ENCODE measurements around the gene KLF7.

Gene KLF7

DNA sequence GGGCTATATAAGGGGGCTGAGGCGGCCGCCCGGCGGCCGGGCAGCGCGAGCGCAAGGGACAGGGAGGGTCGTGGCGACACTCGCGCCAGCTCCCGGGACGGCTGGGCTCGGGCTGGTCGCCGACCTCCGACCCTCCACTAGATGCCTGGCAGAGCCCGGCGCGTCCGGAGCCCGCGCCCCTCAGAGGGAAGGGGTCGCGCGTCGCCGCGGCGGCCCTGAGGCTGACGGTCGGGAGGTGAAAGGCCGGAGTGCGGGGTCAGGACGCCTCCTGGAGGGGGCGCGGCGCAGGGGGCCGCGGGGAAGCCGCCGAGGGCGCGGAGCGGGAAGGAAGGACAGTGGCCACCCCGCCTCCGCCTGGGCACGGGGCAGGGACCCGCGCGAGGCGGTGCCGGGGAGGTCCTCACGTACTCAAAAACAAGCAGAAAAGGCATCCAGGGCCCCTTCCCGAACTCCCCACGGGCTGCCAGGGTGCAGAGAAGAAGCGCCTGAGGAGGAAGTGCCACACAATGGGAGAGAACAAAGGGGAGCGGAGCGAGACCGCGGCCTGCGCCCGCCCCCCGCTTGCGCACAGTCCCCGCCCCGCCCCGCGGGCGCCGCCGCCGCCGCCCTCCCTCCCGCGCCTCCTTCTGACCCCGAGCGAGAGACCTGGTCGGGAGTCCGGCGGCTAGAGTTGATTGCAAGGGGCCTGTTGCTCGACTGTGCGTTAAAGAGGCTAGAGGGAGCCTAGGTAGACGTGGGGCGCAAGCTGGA is 776 bp upstream of the KLF7 start:
- no peak for DNase-seq

DNA sequence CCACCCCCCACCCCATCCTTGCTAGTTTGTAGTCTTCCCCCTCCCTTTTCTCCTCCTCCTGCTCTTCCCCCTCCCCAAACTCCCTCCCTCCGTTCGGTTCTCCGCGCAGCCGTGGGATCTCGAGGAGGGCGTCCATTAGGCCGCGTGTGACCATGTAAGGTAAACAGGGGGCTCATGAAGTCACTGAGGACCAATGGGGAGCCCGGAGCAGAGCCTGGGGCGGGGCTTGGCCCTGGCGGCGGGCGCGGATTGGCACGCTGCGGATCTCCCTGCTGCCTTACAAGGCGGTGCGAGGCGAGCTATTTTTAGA is 246 bp upstream of the KLF7 start:
- peak; percentile 85 for DNase-seq

DNA sequence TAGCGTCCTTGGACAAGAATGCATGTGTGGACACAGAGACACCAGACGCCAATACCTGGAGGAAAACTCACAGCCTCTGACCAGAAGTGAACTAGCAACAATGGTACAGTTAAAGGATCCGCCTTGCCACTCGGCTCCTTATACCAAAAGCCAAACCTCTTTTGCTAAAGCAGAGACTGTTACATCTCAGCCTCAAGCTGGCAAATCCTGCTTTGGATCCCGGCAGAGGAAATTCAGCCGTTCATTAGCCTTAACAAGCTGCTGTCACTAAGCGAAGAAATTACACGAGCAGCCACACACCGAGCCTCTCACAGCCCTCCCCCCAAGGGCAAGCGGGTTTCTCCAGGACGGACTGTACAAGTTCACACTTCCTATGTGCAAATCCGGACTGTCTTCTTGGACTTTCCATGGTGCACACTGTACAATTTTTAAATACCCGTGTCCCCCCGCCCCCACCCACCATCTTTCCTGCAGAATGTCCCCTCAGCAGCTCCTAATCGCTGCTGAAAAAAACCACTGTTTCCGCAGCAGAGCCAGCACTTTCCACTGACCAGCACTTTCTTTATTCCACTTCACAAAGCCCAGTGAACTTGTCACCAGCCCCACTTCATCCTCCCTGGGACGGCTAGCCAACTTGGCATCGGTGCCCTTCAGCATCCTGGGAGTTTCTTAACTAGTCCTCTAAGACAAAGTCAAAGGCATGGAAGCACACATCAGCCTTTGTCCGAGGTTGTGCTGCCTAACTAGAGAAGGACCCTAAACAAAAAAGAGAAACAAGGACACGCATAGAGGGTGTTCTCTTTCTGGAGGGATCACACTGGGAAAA is 1.5 kb downstream of the KLF7 start:
- no peak for DNase-seq

DNA sequence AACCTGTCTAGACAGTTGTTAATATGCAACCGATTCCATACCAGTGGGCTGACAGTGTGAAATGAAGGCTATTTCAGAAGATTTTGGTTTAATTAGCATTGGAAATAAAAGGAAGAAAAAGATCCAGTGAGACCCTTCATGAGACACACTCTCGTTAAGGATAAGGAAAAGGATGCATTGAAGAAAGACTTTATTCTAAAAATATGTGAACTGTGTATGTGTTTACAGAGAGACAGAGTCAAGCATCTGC is 2.1 kb downstream of the KLF7 start:
- DNase-seq = no peak

DNA sequence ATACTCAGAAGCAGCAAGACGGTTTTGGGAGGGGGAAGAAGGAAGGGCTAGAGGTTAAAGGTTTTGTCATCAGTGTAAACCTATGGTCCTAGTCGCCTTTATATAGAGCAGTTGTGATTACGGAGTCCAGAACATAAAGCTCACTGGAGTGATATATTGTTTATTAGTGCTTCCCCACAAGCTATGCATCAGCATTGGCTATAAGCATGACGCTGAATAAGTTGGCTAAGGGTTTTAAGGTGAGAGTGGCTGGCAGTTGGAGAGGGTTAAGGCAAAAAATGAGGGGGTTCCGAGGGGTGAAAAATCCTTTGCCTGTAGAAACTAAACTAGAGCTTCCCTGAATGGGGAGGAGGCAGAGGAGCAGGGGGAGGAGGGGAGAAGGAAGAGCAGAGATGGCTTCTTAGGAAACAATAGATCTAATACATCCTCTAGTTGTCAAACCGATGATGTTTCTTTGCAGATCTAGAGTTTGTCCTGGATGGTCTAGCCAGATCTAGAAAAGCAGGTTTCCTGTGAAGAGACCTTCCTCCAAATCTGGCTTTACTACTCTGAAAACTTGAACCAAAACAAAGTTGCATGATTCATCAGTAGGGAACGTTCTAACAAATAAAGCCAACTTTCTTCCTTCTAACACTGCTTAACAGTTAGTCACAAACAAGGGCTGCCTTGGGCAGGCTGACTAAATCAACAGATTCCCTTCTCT is 2.5 kb downstream of the KLF7 start:
- DNase-seq = no peak

DNA sequence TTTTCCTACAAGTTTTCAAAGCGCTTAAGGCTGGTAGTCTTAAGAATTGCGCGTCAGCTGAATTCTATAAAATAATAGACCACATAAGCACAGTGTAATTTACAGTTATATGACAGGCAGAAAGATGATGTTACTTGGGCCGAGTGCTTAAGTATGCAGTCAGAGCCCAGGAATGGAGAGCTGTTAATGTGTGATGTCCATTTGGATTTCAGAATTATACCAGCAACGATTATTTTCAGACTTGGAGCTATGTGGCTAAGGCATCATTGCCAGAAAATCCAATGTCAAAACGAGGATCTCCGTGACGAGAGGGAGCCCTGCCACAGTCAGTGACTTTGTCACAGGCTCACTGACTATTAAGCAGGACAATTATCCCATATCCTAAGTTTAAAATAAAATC is 3.4 kb downstream of the KLF7 start:
- no peak for DNase-seq

DNA sequence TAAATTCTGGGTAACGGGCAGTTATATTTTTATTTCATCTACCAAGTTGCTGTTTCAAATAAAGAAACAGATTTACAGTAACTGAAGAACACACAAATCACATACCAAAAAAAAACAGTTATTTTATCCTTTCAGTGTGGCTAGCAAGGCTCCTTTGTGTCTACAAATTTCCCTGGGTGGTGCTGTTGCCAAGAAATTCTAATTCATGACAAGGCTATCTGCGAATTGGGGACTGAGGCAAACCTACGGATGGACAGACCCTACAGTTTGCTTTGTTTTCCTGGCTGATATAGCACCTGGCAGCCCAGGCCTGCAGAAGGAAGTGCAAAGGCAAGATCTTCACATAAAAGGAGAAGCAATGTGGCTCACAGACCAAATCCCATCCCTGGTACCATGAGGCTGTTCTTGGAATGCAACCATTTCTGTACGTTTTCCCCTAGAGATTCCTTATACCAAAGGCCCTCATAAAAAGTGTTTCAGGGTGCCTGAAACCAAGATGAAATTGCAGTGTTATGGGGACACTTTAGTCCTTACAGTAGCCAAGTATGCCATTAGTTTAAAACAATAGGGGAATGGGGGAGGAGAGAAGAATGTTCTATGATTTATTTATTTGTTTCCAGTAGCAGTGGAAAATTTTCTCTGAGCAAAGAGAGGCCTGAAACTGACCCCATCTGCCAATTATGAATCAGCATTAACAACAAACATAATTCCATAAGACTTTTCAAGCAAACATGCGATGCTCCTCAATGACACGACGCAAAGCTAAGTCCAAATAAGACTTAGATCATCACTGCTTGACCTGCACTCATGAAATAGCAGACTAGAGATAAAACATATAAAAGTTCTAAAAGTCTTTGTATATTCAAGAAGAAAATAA is 4.3 kb downstream of the KLF7 start:
- no peak for DNase-seq

DNA sequence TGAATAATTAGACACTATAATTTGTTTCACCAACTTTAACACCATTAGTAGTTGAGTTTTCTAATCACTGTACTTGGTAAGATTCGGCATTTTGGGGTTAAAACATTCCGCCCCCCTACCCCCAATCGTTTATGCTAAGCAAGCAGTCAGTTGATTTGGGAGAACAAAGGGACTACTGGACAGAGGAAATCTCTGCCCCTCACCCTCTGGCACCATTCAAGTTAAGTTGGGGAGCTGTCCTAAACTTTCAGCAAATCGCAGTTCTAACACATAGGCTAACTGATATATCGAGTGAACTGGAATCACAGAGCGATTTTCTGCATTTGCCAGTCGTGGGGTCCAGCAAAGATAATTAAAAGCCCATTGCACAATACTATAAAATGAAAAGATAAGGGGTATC is 5.6 kb downstream of the KLF7 start:
- no peak for DNase-seq

DNA sequence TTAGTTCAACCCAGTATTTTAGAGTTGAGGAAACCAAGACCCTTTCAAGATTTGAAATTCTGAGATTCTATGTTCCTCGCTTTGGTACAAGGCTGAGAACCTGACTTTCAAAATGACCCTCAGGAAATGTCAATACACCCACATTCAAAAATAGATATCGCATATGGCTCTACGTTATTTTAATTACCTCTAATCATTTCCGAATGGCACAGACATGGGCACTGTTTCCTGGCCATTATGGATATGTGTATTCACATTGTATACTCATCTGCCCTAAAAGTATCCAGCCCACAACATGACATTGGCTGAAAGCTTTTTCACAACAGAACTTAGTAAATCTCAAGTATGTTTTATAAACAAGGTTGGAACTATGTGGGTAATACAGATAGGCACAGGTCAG is 6.7 kb downstream of the KLF7 start:
- no peak for DNase-seq

DNA sequence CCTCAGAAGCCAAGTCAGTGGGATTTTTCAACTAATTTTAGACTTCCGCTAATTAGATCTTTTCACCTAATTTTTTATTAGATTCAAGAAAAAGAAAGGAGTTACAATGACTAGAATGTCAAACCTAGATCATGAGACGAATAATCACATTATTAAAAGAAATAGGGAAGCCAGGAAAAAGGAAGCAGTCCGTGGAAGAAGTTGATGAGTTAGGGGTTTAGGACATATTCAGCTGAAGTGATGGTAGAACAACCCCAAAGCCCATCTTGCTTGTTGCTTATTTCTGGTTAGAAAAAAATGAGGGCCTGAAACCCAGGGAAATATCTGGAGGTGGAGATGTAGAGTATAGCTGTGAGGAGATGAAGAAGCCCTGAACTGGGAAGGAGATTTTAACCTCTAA is 8.0 kb downstream of the KLF7 start:
- no peak for DNase-seq

DNA sequence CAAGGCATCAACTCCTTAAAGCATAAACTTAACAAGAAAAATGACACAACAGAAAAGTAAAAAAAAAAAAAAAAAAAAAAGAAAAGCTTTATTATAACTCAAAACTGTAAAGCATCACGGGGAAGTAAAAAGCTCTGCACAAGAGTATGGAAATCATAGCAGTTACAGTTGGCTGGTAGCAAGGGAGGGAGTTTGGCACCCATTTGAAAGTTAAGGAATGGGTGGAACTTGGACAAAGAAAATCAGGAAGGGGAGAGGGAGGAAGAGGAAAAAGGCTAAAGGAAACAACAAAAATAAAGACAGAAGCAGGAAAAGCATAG is 8.6 kb downstream of the KLF7 start:
- DNase-seq = no peak

DNA sequence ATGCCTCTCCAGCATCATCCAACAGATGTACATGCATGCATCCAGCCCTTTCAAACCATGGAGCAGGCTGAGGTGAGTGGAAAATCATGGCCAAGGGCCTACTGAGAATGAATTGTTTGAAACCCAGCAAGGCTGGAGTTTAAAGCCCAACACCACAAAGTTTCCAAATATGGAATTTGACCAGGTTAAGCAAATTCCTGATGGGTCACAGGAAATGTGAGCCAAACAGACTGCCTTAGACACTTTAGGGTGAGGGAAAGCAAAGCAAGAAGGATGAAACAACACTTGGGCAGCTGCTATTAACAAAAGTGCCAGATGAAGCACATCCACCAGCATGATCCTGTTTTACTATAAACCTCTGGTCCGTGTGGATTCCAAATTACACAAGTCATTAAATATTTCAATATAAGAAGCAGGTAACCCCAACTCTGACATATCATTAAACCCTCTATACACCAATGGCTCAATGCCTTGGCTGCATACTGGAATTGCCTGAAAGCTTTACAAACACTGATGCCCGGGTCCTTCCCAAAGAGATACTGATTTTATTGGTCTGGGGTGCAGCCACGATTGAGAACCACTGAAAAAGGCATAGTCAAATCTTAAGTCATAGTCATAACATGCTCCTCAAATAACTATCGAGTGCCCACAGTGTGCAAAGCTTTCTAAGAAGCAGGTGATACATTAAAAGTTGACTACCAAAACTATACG is 9.1 kb downstream of the KLF7 start:
- no peak for DNase-seq

DNA sequence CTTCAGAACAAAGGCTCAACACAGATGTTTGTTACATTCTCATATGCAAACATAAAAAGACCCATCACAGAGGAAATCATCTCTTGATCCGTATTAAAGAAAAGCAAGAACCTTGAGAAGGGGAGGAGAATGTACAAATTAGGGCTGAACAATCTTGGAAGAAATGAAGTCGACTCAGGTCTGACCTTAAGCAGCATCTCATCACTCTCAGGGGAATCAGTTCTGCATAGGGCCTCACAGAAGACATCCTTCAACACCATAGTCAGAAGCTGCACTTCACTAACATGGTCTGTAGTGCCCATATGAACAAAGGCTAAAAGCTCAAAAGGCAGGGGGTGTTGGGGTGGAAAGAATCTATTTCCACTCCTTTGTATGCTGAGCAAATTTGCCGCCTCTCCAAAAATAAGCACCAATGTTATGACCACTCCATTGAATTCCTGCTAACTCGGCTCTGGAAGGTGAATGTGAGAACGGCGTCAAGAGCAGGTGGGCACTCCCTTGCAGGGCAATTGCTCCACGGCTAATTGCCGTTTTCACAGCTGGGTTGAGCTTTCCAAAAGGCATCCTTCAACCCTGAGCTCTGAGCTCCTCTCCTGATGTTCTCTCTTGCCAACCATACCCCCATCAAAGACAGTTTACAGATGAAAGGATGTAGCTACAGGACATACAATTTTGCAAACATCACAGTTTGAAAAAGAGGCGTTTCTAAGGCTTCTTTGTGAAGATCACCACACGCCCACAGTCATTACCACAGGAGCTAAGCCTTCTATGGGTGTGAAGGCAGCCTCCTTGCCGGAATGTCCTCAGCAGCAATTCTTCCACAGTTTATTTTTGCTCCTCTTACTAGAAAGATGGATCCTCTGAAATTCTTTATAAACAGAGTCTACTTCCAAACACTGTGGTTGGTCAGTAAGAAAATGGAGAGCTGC is 10.0 kb downstream of the KLF7 start:
- DNase-seq = no peak

DNA sequence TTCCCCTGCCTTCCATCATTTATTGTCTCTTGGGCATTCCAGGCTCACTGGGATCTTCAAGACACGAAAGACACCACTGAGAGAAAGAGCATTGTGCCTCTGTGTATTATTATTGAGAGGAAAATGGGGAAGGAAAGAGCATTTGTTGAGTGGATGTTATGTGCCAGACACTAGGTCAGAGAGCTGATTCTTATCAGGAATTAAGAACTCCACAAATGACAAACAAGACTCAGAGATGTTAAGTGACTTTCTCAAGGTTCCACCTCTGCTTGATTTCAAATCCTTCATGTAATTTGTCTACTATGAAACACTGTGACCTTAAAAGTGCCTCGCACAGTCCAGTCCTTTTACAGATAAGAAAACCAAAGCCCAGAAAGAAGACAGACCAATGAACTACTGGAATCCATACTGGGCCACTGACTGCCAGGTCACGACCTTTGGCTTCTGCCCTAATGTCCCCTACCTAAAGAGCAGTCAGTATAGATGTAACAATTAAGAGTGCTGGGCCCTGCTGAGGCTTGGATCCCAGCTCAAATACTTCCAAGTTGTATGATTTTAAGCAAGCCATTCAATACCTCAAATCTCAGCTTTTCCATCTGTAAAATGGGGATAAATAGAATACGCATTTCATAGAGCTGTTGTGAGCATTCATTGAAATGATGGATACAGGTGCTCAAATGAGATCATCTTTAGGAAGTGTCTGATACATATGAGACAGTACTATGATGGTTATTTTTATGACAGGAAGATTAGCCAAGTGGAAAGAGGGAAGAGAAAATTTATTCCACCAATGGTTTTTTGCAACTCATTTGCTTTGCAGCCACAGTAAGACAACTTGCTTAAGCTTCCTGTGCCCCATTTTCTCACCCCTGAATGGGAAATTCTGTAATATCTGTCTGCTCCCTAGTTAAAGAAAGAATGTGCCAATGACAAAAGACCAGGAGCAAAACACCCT is 10.9 kb downstream of the KLF7 start:
- DNase-seq = no peak

DNA sequence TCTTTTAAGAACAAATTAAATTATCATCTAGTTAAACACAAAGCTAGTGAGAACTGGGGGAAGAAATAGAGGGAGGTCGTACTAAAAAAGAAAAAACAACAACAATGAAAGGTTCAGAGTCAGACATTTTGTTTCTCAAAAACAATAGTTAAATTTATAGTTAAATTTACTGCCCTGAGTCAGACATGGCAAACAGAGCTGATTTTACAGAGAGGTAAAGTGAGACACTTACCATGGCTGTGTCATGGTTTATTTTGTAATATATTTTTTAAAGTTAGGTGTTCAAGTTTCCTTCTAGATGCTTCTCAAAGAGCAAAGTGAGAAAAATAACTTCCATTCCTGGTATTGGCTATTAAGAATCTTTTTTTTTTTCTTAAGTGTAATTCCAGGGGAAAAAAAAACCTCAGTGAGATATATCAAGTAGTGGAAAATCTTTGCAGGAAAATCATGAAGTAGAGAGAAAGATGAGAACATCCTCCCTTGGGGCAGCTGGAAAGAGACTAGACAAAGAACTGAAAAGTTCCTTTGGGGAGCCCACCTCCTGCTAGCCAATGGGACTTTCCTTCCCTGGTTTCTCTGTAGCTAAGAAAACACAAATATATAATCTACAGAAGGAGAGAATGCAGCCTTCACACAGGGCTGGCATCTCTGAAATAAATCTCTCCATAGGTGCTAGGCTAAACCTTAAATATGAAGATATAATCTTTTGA is 12.3 kb downstream of the KLF7 start:
- DNase-seq = no peak

DNA sequence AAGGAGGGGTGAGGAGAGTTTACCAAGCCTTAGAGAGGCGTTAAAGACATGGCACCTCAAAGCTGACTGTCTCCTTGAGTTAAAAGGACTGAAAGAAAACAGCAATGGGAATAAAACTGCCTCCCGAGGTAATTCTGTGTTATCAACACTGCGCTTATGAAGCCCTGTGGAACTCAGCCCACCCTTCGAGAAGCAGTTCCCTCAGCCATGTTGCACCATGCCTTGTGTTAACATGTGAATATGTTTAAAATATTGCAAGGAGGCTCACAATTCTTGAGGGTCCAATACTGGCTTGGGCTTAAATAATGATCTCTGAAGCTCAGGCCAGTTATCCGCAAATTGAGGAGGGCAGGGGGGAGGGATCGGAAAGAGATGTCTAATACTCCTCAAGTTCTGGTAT is 14.7 kb downstream of the KLF7 start:
- no peak for DNase-seq

DNA sequence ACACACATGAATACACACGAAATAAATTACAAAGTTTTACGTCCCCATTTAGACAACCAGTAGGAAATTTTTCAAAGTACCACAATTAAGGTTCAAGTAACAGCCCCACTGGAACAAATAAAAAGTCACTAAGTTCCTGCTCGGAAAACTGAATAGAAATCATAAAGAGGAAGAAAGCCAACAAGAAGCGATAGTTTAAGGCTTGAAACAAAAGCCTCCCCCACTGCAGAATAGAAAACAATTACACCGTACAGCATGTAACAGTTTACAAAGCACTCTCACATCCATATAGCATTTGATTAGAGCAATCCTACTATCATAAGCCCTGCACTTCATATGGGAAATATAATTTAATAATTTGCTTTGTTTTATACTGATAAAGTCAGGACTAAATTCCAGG is 15.5 kb downstream of the KLF7 start:
- DNase-seq = no peak

DNA sequence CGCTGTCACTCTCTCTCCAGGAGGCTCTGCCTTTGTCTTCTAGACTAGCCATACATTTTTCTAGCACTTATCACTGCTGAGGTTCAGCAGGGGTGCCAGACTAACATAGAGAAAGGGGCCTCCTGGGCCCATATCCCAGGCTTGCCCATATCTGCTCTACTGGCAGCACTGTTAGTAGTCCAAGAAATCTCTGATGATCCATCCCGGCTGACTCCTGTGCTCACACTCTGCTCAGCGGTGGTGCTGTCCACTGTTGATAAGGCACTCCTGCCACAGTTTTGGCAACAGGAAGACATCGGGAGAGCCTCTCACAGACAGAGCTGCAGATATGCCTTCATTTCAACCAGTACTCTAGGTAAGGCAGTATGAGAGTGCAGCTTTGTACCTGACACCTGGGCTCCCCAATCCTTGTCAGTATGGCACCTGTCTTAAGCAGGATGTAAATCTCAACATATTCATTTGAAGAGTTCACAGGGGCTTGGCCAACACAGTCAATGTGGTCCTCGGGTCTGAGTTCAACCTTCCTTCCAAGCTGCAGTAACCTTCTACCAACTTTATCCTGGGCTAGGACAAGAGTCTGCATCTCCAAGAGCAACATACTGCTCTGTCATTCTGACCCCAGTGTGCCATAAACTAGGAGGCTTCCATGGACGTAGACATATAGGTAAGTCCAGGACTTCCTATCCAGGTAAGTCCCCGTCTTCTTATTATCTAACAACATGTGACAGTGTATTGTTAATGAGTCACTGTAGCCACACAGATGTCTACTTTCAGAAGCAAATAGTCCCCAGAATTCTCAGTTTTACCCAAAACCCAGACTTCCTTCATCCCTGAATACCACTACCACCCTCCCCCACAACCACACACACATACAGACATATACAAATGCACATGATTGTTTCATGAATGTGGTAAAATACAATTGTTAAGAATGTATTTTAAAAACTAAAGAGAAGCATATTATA is 16.2 kb downstream of the KLF7 start:
- DNase-seq = no peak

DNA sequence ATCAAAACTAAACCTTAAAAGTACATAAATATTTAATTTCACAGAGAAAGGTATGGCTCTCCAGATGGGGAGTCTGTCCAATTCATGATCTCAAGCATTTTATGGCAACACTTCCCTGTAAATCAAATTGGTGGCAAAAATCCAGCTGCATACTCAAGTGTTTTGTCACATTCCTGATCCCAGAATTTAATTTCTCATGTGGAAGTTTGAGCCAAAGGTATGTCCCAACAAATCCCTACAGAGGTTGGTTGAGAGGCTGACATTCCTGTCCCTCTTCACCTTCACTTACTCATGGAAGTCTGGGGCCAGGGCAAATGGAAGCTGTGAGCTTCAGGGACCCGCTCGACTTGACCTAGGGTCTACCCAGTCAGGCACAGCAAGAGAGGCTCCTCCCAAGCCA is 17.7 kb downstream of the KLF7 start:
- DNase-seq = no peak

Measured in KG1 (cell line).